Erythroblast (primary cell): Measurements from ENCODE around the gene KIAA1671.

Source experiments
- GATA1 ChIP-seq: IDR thresholded peaks from 2 replicates; pipeline ENCODE4 v1.6.1; 2011; ENCODE audit warnings: low read depth, mild to moderate bottlenecking, control low read depth, low read length, moderate library complexity
- POLR2A ChIP-seq: IDR thresholded peaks from 2 replicates; pipeline ENCODE4 v1.6.1; 2011; ENCODE audit warnings: mild to moderate bottlenecking, low read length

- no peak for TF ChIP-seq POLR2A
- no peak for TF ChIP-seq GATA1
Measured at GRCh38 chr22:24982301-24983056, 30.0 kb downstream of the KIAA1671 start.
